NCI-H1048 (cell line): ENCODE measurements around the gene WDR86.

ENCODE experiments used
- DNase-seq: peaks from one replicate; lab custom pipeline; 2025; lab: John Stamatoyannopoulos, UW

WDR86 gene

DNA sequence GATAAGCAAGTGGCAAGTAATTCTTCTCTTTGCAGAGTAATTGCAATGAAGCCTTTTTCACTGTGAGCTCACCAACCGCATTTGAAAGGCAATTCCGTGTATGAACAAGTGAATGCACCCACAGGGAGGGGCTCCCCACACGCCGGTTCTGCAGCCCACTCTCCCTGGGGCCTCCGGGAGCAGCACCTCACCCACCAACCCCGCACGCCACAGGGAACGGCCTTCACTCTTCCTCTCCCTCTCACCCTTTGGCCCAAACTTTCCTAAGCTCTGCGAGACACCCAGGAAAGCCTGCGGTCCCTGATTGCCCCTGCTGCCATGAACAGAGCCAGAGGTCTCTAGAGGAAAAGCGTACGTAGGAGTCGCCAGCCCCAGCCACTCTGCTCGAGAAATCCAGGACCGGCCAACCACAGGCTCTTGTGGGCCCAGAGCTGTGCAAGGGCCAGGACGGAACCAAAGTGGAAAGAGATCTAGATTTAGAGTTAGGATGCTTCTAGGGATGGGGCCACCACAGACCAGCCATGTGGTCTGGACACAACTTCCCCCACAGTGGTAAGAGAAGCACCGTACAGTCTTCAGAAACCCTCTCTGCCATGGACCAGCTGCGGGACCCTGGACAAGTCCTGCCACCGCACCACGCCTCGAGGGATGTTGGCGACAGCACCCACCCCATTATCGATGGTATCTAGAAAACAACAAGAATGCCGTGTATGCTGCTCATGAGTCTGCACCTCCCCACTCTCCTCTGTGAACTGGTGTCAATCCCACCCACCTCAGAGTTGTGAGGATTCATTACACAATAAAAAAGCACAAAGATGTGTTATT, 3.6 kb downstream of the WDR86 start:
- DNase-seq: no peak

DNA sequence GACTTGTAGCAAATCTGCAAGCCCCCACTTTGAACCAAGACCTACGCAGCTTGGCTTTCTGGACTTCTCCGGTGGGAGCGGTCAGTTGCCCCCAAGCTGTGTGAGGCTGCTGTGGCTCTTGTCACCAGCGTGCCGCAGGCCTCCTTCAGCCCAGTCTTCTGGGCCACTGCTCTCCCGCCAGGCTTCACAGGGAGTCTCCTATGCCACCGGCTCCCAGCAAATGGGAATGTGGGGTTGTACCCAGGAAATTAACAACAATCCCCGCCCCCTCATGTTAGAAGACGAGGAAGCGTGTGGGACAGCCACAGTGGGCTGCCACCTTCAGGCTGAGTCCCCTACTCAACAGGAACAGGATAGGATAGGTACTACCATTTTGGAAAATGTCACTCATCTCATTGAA, 4.2 kb downstream of the WDR86 start:
- no peak for DNase-seq

- no peak for DNase-seq
Observed at GRCh38 chr7:151405056-151405455, 4.8 kb downstream of the WDR86 start.

DNA sequence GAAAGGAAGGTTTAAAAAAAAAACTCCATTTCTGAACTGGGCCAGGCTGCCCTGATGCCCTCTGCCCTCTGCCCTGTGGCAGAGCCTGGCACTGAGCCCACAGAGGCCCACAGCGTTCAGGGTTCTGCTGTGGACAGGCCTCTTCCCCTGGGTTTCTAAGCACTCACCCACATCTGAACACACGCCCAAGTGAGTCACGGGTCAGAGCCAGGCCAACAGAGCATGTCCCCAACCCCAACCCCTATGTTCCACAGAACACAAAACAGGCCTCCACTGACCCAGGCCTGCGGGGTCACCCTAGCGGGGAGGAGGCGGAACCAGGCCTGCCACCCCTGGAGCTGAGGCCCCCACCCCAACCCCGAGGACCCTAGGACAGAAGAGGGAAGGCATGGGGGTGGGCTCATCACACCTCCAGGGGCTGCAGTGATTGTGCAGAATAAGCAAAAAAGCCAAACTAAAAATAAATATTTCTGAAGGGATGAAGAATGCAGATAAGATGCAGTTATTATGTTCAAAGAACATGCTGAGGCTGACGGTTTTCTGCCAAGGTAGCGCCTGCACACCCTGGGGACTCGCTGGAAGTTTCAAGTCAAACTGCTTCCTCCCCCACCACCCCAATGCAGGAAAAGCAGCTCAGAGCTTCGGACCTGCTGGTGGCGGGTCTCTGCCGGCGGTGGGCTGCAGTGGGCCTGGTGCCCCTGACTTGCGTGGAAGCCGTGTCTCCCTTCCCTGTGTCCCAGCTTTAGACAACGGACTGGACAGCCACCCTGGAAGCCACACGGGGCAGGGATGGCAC, 5.4 kb downstream of the WDR86 start:
- DNase-seq: no peak

DNA sequence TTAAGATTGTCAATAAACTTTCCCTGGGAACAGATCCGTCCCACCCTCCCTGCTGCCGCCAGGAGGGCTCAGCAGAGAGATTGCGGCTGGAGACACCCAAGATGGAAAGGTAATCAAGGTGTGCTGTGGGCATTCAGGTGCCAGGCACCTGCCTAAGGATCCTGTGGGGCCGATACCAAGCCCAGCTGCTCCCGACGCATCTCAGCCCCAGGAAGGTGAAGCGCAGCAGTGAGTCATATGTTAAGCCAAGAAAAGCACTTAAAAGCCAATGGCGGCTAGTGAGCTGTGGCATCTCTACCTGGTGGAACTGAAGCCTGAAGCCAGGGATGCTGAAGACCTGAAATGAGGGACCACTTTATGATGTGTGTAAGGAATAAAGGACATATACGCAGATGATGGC, 6.1 kb downstream of the WDR86 start:
- DNase-seq: no peak

- no peak for DNase-seq
Observed at GRCh38 chr7:151402029-151402835, 7.6 kb downstream of the WDR86 start.

DNA sequence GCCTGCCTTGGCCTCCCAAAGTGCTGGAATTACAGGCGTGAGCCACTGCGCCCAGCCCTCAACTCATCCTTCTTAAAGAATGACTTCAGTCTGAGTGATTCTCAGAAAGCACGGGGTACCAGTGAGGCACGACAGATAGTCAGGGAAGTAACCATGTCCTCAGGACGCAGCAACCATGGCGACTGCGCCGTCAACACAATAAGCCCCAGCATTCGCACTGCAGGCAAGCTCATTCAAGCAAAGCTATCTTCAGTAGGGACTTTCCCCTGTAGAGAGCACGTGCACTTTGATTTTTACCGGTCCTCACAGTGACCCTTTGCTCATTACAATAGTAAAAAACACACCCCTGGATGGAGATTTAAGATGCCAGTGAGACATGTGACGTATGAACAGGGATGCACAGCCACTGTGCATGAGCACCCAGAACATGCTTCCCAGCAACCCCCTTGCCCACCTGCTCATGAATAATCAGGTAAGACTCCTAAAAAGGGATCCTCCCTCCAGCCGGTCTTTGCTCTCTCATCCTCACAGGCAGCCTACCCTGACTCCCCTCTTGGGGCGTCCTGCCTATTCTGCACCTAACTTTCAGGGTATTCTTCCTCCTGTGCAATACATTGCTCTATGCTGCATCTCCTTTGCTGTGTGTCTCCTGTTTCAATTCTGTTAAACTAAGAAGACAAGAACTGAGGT, 9.1 kb downstream of the WDR86 start:
- DNase-seq: no peak

GRCh38 chr7:151399906-151400305, 9.9 kb downstream of the WDR86 start:
- DNase-seq: no peak

DNA sequence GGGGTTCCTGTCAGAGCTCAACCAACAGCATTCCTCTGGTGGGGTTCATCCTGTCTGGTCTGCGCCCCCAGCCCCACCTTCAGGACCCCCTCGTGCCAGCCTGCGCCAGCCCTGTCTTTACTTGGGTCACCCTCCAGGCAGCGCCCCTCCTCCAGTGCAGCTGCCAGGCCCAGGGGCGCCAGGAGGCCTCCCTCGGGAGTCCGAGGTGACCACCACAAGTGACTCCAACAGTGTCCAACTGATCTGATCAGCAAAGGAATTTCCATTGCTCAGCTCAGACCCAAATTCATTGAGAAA, 10.6 kb downstream of the WDR86 start:
- no peak for DNase-seq

DNA sequence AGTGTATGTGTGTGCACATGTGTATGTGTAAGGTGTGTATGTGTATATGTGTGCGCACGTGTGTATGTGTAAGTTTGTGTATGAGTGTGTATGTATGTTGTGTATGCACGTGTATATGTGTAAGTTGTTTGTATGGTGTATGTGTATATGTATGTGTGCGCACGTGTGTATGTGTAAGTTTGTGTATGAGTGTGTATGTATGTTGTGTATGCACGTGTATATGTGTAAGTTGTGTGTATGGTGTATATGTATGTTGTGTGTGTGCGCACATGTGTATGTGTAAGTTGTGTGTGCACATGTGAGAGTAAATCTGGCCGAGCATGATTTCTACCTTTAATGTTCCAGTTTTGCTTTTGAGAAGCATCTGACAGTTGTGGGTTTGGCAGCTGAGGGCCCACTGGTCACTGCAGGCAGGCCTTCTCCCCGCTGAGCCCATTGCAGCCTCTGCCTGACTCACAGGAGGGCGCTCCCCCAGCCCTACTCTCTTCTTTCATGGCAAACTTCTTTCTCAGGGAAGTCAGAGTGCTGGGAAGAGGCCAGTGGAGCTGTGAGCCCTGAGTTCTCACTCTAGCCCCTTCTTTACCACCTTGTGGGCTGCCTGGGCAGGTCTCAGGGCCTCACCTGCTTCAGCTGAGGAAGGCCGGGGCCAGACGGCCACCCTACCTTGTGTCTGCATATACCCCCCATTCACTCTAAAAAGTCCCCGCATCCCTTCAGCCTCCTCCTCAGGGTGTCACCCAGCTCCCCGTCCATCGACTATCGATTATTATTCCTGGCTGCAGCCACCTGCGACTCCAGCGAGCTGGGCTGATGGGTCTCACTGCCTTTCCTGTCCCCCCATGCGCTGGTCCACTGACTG, 11.2 kb downstream of the WDR86 start:
- DNase-seq: no peak

DNA sequence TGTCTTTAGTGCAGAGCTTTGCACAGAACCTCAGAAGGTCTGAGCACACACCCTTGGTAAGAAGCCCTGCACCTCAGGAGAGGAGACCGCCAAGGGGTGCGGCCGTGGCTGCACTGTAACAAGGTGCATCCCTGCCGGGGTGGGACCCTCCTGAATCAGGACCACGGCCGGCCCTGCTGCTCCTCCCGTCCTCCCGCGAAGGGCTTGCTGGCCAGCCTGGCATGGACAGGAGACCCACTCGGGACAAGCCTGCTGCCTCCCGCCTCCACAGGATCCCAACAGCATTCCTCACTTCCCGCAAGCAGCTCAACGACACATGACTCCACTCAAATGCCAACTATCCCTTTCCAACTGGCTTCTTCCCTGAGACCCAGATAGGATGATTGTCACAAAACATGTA, 12.8 kb downstream of the WDR86 start:
- no peak for DNase-seq

DNA sequence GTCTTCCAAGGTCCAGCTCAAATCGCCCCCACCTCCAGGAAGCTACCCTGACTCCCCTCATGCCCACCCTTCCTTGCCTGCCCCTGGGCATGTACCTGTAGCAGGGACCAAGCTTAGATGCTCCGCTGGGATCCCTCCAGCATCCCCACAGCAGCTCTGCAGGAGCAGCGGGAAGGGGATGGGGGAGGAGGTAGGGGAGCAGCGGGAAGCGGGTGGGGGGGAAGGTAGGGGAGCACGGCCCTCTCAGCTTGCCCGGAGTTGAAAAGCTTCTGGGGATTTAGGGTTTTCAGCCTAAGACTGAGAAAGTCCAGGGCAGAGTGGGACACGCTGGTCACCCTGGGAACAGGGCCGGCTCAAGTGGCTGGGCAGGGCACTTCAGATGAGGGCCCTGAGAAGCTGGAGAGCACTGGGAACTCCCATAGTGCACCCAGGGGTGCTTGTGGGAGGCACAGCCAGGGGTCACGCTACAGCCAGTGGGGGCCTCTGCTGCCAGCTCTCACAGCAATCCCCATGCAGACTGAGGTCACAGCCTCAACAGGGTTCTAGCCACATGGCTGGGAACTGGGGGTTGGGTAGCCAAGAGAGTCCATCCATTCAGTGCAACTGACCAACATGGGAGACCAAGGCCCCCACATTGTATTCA, 13.4 kb downstream of the WDR86 start:
- no peak for DNase-seq

DNA sequence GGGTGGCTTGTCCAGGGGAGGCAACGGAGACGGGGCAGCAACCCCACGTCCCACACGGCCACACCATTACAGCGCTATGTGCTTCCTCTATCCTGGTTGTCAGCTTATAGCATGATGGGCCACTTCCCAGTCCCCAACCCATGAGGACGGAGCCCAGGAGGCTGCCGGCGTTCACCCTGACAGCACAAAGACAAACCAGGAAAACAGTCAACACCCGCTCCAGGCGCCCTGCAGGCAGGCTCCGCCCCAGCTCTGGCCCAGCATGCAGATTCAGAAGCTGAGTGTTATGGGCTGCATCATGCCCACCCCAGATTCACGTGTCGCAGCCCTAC, 14.8 kb downstream of the WDR86 start:
- DNase-seq: no peak

DNA sequence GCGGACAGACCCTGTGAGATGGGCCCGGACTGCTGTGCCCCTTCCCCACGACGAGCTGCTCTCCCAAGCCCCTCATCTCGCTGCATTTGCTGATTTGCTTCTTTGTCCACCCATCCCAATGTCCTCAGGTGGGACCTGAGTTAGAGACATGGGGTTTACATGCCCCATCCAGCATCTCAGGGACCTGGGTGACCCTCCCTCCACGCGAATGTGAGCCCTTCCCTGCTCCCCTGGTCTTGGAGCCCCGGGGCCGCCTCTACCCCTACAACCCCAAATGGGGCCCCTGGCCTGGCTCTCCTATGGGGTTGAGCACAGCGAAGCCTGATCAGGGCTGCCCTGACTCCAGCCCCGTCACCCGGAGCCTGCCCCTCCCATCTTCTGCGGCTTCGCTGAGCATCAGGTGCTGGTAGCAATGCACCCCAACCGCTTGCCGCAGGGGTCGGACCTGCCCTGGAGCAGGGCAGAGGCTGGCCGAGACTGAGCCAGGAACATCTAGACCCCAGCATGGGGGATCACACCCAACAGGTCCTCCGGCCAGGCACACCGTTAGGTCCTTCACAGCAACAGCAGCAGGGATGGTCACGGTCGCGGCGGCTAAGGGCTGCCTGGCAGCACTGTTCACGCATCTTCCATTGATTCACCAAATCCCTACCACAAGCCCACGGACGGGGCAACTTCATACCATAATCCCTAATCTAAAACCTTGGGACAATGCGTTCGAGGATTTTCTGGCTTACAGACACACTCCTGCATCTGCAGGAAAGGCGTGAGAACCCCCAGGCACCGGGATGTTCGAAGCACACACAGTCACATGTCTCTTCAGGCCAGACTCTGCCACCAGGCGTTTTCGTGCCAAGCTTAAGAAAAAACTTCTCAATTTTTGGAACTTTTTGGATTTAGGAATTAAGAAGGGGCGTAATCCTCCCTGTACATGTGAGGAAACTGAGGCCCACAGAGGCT, 15.5 kb downstream of the WDR86 start:
- no peak for DNase-seq

GRCh38 chr7:151393031-151393977, 16.5 kb downstream of the WDR86 start:
- DNase-seq: no peak

- no peak for DNase-seq
Observed at GRCh38 chr7:151392426-151392825, 17.4 kb downstream of the WDR86 start.

GRCh38 chr7:151392002-151392401, 17.8 kb downstream of the WDR86 start:
- no peak for DNase-seq

DNA sequence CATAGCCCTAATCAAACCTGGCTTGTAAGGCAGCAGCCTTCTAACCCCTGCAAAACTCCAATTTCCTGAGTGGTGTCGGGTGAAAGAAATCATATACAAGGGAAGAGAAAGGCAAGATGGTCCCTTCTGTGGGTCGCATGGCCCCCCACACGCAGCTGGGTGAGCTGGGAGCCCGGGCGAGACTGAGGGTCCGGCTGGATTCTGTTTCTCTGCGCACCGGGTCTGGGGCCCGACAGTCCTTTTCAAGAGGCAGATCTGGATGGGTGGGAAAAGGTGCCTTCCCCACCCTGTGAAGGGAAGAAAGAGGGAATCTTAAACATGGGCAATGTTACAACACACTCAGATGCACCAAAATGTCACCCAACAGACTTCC, 18.5 kb downstream of the WDR86 start:
- no peak for DNase-seq
